Activated T-helper 1 cell treated with Interleukin-2 at 50 U/mL for 16 hours (primary cell): ENCODE measurements around the gene PDE6A.
"Not testable (repeated sequence)": the region's sequence is repeated elsewhere in the genome, so short reads cannot be mapped to it uniquely, and the experiment has no call there.

Source experiments
- DNase-seq: peaks from one replicate; pipeline ENCODE4 v3.0.0-alpha.2; 2020; ENCODE audit warnings: low read depth

The PDE6A gene

DNA sequence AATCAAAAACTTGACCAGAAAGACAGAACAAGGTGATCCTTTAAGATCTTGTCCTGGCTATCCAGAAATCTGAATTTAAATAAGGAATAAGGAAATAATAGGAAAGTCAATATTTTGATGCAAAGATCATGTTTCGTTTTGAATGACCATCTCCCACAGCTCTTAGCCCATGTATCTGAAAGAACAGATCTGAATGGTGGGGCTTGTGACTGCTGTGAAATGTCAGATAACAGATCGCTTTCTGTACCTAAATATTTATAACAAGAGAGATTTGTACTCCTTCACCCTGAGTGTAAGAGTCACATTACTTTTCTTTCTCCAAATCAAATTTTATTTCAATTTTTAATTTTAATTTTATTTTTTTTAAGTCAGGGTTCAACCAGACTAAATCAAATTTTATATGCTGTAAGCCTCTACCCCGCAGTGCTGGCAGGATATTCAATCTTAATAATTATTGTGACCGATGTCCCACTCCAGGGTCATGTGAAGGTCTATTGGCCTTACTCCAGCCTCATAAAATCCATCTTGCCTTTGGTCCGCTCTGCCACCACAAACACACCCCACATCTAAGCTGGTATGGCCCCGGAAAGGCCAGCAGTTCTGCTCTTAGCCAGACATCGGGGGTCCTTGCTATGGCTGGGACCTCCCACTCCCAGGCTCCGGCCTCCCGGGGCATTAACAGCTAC, 9.0 kb upstream of the PDE6A start:
- DNase-seq: no peak

DNA sequence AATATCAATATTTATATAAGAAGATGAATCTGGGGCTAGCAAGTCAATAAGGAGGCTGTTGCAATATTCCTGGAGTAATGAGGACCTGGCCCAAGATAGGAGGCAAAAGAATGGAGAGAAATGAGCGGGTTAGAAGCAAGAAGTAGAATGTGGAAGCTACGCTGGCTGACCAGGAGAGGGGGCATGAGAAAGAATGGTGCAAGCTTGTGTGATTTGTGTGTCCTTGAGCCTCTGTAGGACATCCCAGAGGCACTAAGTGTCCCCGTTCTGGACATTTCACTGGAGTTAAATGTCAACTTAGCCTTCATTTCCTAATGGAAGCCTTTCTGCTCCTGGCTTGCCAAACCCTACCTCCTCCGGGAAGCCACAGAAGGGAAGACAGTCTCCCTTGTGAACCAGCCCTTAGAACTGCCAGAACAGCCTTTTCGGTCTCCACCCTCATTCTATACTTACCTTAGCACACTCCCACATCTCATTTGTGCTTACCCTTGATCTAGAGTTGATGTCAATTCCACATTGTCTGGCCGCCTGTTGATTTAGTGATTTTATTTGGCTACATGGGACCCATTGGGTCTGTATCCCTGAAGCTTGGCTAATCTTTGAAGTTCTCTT, 6.7 kb upstream of the PDE6A start:
- DNase-seq: no peak

DNA sequence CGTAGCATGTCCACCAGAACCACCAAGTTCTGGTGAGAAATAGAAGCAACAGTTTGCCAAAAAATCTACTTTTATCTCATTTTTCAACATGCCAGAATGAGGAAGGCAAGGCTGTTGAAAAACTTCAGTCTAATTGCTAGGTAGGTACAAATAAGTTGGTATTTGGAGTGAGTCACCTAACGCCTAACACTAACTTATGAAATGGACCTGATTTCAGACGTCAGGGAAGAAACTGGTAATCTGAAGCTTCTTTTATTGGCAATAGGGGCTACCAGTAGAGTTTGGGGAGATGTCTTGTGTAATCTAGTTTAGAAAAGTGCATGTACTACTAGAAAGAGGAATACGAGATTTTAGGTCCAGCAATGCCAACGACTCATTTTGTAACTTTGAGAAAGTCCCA, 4.4 kb upstream of the PDE6A start:
- DNase-seq: no peak

DNA sequence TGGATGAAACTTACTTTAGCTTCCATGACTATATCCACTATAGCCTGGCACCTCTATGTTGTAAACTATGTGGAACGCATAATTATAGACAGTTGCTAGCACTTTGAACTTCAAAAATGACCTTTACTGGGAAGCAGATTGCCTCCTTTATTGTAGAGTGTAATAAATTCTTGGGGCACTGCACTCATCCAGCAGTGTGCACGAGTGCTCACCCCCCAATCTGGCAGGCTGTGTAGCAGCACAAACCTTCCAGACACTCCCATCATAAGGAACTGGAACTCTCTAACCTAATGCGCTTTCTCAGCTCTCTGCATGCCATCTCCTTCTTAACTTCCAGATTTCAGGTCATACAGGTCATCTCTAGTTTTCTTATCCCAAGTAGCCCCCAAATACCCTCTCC, 1.5 kb upstream of the PDE6A start:
- no peak for DNase-seq

DNA sequence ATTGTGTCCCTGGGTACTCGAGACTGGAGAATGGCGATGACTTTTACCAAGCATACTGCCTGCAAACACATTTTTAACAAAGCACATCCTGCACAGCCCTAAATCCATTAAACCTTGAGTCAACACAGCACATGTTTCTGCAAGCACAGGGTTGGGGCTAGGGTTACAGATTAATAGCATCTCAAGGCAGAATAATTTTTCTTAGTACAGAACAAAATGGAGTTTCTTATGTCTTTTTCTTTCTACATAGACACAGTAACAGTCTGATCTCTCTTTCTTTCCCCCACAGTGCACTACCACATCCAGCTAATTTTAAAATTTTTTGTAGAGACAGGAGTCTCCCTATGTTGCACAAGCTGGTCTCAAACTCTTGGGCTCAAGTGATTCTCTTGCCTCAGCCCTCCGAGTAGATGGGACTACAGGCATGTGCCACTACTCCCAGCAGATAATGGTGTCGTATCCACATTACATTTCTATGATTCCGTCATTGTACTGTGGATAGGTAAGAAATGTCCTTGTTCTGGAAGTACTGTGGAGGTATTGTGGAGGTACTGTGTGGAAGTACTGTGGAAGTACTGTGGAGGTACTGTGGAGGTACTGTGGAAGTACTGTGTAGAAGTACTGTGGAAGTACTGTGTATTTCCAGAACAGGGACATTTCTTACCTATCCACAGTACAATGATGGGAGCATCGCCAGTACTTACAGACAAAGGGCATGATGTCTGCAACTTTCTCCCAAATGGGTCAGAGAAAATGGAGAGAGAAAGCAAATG, 1.2 kb downstream of the PDE6A start:
- DNase-seq: not testable (repeated sequence)

DNA sequence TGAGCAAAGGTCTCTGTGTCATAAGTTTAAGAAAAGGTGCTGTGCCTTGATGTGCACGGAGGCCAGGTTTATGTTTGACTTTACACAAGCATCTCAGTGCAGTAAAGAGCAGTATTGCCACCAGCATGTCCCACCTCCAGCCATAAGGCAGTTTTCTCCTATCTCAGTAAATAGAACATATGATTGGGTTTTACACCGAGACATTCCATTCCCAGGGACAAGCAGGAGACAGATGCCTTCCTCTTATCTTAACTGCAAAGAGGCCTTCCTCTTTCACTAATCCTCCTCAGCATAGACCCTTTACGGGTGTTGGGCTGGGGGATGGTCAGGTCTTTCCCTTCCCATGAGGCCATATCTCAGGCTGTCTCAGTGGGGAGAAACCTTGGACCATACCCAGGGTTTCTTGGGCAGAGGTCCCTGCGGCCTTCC, 1.8 kb downstream of the PDE6A start:
- not testable (repeated sequence) for DNase-seq

DNA sequence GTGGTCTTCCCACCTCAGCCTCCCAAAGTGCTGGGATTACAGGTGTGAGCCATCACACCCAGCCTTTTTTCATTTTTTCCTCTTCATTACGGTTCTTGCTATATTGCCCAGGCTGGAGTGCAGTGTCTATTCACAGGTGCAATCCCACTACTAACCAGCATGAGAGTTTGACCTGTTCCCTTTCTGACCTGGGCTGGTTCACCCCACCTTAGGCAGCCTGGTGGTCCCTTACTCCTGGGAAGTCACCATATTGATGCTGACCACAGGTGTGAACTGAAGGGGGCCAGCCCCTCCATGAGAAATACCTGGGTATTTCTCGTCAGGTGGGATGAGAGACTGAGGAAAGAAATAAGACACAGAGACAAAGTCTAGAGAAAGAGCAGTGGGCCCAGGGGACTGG, 2.4 kb downstream of the PDE6A start:
- DNase-seq: no peak

DNA sequence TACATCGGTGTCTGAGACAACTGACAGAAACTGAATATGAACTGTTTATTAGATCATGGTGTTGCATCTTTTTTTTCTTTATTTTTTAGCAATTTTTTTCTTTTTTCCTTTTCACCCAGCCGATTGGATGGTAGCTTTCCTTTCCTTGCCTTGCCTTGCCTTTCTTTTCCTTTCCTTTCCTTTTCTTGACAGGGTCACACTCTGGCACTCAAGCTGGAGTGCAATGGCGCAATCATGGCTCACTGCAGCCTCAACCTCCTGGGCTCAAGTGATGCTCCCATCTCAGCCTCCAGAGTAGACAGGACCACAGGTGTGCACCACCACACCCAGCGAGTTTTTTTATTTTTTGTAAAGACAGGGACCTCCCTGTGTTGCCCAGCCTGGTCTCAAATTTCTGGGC, 2.8 kb downstream of the PDE6A start:
- no peak for DNase-seq

DNA sequence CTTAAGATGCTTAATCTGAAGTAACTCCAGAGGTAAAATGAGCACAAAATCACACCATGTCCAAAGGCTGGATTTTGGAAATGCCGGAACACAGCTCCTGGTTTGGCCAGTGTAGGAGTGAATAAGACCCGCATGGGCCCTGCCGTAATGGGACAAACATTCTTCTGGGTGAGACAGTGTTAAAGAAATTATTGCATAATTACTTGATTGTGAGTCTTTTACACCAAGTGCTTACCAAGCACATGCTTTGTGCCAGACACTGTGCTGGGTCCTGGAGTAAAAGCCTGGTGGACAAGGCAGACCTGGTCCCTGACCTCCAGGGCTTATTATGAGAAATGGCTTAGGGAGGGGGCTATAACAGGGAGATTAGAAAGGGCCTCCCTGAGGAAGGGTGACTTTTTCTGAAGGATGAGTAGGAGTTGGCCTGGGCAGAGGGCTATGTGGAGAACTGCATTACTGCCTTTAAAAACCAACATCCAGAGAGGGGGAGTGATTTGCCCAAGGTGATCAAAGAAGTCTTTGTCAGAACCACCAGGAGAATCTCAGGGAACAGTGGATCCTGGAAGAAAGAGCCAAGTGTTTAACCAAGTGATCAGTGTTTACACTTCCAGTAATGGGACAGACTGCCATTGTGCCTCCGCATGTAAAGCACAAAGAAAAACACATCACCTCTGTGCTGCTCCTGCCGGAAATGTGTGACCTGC, 3.5 kb downstream of the PDE6A start:
- DNase-seq: no peak

DNA sequence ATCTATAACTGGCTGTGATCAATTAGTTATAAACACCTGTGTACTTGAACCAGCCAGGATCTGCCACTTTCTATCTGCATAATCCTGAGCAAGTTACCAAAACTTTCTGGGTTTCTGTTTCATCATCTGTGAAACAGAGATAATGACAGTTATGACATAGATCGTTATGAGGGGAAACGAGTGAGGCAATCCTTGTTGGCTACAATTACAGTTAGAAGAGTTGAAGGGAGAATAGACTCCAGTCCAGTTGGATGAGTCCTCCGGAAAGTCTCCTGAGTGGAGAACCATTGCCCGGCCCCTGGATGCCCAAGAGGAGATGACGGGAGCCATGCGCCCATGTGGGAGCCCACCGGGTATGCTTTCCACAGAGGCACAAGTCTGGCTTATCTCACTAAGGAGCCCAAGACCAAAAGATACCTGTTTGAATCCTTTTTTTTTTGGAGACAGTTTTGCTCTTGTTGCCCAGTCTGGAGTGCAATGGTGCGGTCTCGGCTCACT, 4.5 kb downstream of the PDE6A start:
- no peak for DNase-seq

DNA sequence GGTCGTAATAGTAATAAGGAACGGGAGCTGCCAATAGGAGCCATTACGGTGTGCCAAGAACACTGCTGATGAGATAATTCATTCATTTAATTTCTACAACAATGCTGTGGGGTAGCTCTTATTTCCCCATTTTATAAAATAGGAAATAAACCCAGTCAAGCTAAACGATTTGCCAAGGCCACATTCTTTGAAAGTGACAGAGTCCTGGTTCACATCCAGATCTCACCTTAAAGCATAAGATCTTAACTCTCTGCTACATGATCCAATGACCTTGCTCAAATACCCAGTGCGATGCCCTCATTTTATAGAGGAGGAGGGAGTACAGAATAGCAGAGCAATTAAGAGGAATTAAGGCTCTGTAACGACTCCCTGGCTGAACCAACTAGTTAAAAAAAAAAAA, 5.0 kb downstream of the PDE6A start:
- no peak for DNase-seq

DNA sequence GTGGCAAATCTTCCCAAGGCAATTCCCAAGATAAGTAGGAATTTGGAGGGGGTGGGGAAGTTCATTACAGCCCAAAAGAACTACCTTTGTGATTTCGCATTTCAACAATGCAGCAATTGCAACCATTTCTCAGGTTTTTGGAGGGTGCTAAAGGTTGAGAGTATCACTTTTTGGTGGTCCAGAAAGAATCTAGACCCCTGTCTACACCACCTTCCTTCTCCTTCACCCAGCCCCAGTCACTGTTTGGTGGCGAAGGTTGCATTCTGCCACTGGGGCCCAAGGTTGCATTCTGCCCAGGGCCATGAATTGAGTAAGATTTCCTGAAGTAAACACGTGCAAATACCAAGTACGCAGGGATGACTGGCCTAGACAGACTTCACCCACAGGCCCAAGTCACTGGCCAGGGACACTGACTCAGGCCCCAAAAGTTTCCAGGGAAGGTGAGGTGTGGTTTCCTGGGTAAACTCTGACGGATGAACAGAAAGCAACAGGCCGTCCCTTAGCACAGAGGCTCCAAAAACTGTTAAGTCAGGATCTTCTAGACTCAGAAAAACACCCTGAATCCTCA, 5.7 kb downstream of the PDE6A start:
- DNase-seq: no peak

DNA sequence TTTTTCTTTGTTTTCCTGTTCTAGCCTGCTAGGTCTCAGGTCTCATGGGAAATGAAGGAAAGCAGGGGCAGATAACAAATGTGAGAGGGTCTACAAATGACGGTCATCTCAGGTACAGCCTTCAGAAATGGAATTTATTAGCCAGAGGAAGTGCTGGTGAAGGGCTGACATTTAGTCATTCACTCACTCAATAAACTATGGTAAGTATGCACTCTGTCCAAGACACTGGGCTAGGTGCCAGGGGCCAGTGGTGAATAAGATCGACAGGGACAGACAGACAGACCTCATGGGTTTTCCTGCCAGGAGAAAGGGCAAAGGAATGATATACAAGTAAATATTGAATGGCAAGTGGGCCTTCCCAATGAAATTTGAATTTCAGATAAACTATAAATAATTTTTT, 6.3 kb downstream of the PDE6A start:
- no peak for DNase-seq

DNA sequence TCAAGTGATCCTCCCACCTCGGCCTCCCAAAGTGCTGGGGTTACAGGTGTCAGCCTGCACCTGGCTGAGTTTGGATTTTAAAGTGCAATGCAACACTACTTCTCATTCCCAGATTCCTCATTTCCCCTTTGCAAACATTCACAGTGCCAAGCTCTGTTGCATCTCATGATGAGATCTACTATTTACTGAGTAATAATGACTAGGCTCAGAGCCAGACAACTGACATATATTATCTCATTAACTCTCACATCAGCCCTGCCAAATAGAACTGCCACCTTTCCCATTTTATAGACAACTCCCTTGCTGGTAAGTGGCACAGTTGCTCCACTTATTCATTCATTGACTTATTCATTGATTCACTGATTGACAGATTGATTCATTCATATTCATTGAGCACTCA, 7.0 kb downstream of the PDE6A start:
- DNase-seq: no peak

DNA sequence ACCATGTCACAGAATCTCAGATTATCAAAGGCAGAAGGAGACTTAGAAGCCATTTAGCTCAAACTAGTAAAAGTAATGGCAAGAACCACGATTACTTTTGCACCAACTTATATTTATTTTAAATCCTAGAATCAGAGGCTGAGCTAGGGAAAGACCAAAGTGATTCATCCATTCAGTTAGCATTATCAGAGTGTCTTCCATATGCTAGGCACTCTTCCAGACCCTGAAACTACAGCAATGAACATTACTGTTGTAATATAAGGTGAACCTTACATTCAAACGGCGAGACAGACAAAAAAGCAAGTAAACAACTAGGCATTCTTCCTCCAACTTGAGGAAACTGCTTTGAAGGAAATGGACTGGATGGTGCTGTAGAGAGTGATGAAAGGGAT, 7.9 kb downstream of the PDE6A start:
- no peak for DNase-seq

DNA sequence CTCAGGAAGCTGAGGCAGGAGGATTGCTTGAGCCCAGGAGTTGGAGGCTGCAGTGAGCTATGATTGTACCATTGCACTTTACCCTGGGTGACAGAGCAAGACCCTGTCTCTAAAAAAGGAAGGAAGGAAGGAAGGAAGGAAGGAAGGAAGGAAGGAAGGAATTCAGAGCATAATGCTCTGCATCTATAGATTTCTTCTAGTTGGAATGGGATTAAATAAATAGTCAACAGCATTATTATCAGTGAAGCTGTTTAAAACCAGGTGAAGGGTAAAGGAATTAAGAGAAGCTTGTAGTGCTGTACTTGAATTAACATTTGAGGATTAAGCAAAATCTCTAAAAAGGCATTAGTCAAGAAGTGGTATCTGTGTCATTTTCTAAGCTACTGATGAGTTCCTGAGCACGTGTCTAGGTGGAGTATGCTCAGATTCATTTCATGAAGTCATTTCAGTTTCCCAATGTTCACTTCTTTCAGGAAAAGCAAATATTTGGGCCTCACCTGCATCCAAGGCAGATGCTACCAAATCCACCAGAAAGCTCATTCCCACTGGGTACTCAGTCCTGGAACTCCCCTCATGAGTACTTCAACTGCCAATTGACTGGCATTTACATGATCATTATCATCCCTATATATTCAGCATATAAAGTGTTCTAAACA, 8.4 kb downstream of the PDE6A start:
- no peak for DNase-seq

DNA sequence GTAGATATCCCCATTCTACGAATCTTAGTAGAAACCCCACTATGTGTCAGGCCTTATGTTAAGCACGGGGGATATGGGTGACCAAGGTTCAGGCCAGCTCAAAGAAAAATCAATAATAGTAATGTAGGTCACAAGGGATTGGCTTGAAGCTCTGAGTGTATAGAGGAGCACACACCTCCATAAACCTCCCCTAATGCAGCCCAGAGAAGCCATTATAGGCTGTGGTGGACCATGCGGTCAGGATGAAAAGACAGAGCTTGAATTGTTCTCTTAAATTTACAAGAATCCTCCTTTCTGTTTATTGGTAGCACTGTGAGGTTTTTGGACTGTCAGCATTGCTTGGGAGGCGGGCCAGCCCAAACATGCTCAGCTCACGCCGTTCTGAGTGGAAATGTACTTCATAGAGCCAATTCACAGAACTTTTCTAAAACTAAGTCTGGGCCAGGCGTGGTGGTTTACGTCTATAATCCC, 9.1 kb downstream of the PDE6A start:
- DNase-seq: no peak

DNA sequence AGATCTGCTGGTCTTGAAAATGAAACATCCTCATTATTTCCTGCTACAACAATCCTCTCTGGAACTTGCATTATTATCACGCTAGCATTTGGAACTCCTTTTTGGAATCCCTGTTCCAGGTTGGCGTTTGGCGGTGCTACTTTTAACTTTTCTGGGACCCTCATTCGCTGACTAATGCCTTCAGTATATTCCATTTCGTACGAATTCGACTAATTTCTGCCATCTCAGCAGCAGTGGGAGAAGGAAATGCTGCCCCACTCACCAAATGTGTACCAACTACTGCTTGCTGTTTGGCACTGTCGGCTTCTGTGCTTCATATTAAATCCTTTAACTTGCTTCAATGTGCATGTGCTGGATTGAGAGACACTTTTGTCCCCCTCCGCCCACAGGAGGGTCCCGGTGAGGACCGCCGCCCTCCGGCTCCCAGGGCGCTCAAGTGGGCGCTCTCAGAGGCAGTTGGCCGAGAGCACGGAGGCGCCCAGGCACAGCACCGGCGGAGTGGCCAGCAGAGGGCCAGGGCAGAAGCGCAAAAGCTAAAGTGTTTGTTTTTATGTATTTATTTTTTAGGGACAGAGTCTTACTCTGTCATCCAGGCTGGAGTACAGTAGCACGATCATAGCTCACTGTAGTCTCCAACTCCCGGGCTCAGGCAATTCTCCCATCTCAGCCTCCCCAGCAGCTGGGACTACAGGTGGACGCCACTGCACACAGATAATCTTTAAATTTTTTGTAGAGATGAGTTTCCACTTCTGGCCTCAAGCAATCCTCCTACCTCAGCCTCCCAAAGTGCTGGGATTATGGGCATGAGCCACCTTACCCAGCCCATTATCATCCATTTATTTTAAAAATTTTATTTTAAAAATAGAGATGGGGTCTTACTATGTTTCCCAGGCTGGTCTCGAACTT, 11.9 kb downstream of the PDE6A start:
- DNase-seq: no peak

DNA sequence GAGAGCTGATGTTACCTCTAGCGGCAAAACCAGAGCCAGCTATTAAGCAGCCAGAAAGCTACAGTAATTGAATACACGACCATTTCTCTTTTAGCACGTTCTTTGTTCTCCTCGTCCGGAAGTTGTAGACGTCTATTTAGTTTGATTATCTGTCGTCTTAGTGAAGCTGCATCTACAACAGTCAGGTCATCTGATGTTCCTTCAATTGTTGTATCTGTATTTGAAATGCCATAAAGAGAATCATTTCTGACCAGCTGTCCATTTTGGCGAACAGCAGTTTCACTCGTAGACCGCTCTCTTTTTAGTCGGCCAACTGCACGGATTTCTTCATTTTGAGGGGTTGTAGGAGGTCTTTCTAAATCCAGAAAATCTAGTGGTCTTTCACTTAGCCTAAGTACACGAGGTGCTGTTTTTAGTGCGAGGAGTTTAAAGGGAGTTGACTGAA, 12.6 kb downstream of the PDE6A start:
- no peak for DNase-seq
